ENCODE measurements around the gene RD3L. TPM values are rescaled to one million over a fixed set of nuclear protein-coding genes. Genes with fewer than 3 reads are reported as not detected.

RD3L gene
- total and polyA plus RNA-seq, 2 of the 13 experiments (the other 11 are each of a cell fraction or from before 2014, with no cell fraction given): not detected

- TF ChIP-seq NFKB2 (CRISPR knock-in tag; IDR thresholded peaks at IDR 0.05; ENCODE audit: borderline replicate concordance) (peak; percentile 55; the same call in 1 of the 2 replicates), ZNF891 (CRISPR knock-in tag; IDR thresholded peaks at IDR 0.05) (no peak), MIXL1 (CRISPR knock-in tag; IDR thresholded peaks at IDR 0.05) (peak; percentile 49; the same call in 1 of the 2 replicates), ZSCAN31 (CRISPR knock-in tag; IDR thresholded peaks at IDR 0.05; ENCODE audit: low read depth) (no peak; the same call in 1 of the 2 replicates), SRF (IDR thresholded peaks at IDR 0.05; ENCODE audit: low read depth, low read length) (no peak), KMT2A (CRISPR knock-in tag; IDR thresholded peaks at IDR 0.05) (no peak), ZBTB34 (CRISPR knock-in tag; IDR thresholded peaks at IDR 0.05) (no peak), SMARCC2 (IDR thresholded peaks at IDR 0.05) (no peak), RORA (CRISPR knock-in tag; IDR thresholded peaks at IDR 0.05) (no peak), ATF2 (CRISPR knock-in tag; IDR thresholded peaks at IDR 0.05) (no peak), HNRNPK (IDR thresholded peaks at IDR 0.05; ENCODE audit: low read depth, low read length, poor library complexity, severe bottlenecking) (no peak), SRSF9 (IDR thresholded peaks at IDR 0.05; ENCODE audit: borderline replicate concordance, insufficient read depth, low read depth, low read length, poor library complexity, severe bottlenecking) (no peak), POLR2AphosphoS2 (IDR thresholded peaks at IDR 0.05; ENCODE audit: low read depth, low read length) (no peak), NR1H2 (CRISPR knock-in tag; IDR thresholded peaks at IDR 0.05; ENCODE audit: borderline replicate concordance, low read depth) (no peak), ZNF7 (CRISPR knock-in tag; IDR thresholded peaks at IDR 0.05) (no peak), SRSF1 (optimal IDR thresholded peaks at IDR 0.05; ENCODE audit: low read depth, low read length) (peak; percentile 63)
- TF ChIP-seq, protein P1, sequence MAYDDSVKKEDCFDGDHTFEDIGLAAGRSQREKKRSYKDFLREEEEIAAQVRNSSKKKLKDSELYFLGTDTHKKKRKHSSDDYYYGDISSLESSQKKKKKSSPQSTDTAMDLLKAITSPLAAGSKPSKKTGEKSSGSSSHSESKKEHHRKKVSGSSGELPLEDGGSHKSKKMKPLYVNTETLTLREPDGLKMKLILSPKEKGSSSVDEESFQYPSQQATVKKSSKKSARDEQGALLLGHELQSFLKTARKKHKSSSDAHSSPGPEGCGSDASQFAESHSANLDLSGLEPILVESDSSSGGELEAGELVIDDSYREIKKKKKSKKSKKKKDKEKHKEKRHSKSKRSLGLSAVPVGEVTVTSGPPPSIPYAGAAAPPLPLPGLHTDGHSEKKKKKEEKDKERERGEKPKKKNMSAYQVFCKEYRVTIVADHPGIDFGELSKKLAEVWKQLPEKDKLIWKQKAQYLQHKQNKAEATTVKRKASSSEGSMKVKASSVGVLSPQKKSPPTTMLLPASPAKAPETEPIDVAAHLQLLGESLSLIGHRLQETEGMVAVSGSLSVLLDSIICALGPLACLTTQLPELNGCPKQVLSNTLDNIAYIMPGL (CRISPR knock-in tag; IDR thresholded peaks at IDR 0.05; ENCODE audit: borderline replicate concordance in 1 of 2, low read depth in 1 of 2): peak in 1 of 2 experiments; percentile 62; a peak in 2 of 4 replicates
- TF ChIP-seq, protein P2, sequence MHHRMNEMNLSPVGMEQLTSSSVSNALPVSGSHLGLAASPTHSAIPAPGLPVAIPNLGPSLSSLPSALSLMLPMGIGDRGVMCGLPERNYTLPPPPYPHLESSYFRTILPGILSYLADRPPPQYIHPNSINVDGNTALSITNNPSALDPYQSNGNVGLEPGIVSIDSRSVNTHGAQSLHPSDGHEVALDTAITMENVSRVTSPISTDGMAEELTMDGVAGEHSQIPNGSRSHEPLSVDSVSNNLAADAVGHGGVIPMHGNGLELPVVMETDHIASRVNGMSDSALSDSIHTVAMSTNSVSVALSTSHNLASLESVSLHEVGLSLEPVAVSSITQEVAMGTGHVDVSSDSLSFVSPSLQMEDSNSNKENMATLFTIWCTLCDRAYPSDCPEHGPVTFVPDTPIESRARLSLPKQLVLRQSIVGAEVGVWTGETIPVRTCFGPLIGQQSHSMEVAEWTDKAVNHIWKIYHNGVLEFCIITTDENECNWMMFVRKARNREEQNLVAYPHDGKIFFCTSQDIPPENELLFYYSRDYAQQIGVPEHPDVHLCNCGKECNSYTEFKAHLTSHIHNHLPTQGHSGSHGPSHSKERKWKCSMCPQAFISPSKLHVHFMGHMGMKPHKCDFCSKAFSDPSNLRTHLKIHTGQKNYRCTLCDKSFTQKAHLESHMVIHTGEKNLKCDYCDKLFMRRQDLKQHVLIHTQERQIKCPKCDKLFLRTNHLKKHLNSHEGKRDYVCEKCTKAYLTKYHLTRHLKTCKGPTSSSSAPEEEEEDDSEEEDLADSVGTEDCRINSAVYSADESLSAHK (CRISPR knock-in tag; IDR thresholded peaks at IDR 0.05; ENCODE audit: borderline replicate concordance): no peak
- TF ChIP-seq, protein P3, sequence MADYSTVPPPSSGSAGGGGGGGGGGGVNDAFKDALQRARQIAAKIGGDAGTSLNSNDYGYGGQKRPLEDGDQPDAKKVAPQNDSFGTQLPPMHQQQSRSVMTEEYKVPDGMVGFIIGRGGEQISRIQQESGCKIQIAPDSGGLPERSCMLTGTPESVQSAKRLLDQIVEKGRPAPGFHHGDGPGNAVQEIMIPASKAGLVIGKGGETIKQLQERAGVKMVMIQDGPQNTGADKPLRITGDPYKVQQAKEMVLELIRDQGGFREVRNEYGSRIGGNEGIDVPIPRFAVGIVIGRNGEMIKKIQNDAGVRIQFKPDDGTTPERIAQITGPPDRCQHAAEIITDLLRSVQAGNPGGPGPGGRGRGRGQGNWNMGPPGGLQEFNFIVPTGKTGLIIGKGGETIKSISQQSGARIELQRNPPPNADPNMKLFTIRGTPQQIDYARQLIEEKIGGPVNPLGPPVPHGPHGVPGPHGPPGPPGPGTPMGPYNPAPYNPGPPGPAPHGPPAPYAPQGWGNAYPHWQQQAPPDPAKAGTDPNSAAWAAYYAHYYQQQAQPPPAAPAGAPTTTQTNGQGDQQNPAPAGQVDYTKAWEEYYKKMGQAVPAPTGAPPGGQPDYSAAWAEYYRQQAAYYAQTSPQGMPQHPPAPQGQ (CRISPR knock-in tag; IDR thresholded peaks at IDR 0.05; ENCODE audit: borderline replicate concordance): no peak
Measured at GRCh38 chr14:103890821-103891666, 51.3 kb downstream of the RD3L start (continued).
